ENCODE data around the gene B9D2.

DNA sequence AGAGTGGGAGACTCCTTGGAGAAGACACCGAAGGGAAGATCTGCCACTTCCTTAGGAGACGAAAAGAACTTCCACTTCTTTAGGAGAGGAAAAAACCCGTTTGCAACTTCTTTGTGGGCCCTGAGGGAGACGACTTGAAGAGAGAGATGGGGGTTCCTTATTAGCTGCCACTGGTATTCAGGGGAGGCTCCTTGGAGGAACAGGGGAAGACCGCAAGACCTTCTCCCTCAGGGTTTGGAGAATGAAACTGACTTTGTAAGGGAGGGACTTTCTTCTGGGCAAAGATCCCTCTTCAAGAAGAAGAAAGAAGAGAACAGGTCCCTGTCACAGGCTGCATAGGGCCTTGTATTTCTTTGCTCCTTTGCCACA is 34.1 kb upstream of the B9D2 start:
- TF ChIP-seq, protein P1, sequence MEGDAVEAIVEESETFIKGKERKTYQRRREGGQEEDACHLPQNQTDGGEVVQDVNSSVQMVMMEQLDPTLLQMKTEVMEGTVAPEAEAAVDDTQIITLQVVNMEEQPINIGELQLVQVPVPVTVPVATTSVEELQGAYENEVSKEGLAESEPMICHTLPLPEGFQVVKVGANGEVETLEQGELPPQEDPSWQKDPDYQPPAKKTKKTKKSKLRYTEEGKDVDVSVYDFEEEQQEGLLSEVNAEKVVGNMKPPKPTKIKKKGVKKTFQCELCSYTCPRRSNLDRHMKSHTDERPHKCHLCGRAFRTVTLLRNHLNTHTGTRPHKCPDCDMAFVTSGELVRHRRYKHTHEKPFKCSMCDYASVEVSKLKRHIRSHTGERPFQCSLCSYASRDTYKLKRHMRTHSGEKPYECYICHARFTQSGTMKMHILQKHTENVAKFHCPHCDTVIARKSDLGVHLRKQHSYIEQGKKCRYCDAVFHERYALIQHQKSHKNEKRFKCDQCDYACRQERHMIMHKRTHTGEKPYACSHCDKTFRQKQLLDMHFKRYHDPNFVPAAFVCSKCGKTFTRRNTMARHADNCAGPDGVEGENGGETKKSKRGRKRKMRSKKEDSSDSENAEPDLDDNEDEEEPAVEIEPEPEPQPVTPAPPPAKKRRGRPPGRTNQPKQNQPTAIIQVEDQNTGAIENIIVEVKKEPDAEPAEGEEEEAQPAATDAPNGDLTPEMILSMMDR (conservative IDR thresholded peaks at IDR 0.05; ENCODE audit: low read depth, low read length), result no peak
- TF ChIP-seq POLR2A (IDR thresholded peaks at IDR 0.05; ENCODE audit: low read depth, low read length) (no peak), SMC3 (IDR thresholded peaks at IDR 0.05; ENCODE audit: low read depth, low read length) (no peak), MAZ (IDR thresholded peaks at IDR 0.05; ENCODE audit: borderline replicate concordance, low read depth, low read length) (no peak), MAFK (IDR thresholded peaks at IDR 0.05; ENCODE audit: low read depth, low read length) (no peak), BHLHE40 (IDR thresholded peaks at IDR 0.05; ENCODE audit: low read depth, low read length) (no peak), RCOR1 (IDR thresholded peaks at IDR 0.05; ENCODE audit: insufficient replicate concordance, low read length) (no peak), RFX5 (IDR thresholded peaks at IDR 0.05; ENCODE audit: low read depth, low read length) (no peak), CEBPB (IDR thresholded peaks at IDR 0.05; ENCODE audit: low read depth, low read length) (no peak), MXI1 (IDR thresholded peaks at IDR 0.05; ENCODE audit: borderline replicate concordance, low read depth, low read length) (no peak), RAD21 (IDR thresholded peaks at IDR 0.05; ENCODE audit: low read length) (no peak), FOS (IDR thresholded peaks at IDR 0.05; ENCODE audit: low read depth, low read length) (no peak)
- TF ChIP-seq, protein P2, sequence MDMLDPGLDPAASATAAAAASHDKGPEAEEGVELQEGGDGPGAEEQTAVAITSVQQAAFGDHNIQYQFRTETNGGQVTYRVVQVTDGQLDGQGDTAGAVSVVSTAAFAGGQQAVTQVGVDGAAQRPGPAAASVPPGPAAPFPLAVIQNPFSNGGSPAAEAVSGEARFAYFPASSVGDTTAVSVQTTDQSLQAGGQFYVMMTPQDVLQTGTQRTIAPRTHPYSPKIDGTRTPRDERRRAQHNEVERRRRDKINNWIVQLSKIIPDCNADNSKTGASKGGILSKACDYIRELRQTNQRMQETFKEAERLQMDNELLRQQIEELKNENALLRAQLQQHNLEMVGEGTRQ (IDR thresholded peaks at IDR 0.05; ENCODE audit: low read depth, low read length), result no peak
- TF ChIP-seq, protein P3, sequence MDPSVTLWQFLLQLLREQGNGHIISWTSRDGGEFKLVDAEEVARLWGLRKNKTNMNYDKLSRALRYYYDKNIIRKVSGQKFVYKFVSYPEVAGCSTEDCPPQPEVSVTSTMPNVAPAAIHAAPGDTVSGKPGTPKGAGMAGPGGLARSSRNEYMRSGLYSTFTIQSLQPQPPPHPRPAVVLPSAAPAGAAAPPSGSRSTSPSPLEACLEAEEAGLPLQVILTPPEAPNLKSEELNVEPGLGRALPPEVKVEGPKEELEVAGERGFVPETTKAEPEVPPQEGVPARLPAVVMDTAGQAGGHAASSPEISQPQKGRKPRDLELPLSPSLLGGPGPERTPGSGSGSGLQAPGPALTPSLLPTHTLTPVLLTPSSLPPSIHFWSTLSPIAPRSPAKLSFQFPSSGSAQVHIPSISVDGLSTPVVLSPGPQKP (IDR thresholded peaks at IDR 0.05; ENCODE audit: borderline replicate concordance, low read depth, low read length), result no peak

Measured in IMR-90 (cell line).